Eye (tissue), 1 donor: ENCODE data around the gene PRR36.

Experiments used
- DNase-seq: peaks from one replicate; pipeline ENCODE4 v3.0.0-alpha.2; 2015

The PRR36 gene

DNA sequence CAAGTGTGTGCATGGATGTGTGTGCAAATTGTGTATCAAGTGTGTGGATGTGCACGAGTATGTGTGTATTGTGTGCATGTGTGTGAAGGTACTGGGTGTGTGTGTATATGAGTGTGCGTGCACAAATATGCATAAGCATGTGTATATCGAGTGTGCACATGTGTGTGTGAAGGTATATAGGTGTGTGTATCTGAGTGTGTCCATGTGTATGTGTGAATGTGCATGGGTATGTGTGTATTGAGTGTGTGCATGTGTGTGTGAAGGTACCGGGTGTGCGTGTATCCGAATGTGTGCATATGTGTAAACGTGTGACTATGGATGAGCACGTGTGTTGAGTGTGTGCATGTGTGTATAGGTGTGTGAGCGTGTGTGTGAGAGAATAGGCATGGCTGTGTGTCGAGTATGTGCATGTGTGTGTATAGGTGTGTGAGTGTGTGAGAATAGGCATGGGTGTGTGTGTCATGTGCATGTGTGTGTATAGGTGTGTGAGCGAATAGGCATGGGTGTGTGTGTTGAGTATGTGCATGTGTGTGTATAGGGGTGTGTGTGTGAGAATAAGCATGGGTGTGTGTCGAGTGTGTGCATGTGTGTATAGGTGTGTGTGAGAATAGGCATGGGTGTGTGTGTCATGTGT, 31.4 kb downstream of the PRR36 start:
- no peak for DNase-seq

DNA sequence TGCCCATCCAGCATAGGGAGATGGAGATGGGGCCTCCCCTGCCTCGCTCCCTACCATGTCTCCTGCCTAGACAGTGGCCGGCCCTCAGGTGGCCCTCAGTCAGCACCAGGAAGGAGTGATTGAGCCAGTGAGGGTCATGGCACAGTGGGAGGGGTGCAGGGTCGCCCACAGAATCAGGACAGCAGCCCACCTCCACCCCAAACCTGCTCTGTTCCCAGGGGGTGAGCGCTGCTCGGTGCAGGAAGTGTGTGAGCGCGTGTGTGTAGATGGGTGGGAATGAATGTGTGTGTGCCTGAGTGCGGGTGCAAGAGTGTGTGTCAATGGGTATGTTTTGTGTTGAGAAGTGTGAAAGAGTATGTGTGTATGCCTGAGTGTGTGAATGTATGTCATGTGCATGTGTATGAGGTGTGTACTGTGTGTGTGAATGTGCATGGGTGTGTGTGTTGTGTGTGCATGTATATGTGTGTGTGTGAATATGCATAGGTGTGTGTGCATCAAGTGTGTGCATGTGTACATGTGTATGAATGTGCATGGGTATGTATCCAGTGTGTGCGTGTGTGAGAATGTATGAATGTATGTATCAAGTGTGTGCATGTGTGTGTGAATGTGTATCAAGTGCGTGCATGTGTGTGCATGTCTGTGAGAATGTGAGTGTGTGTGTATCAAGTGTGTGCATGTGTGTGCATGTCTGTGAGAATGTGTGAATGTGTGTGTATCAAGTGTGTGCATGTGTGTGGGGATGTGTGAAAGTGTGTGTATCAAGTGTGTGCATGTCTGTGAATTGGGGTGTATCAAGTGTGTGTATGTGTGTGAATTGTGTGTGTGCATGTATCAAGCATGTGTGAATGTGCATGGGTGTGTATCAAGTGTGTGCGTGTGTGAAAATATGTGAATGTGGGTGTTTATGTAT, 32.2 kb downstream of the PRR36 start:
- DNase-seq = no peak

DNA sequence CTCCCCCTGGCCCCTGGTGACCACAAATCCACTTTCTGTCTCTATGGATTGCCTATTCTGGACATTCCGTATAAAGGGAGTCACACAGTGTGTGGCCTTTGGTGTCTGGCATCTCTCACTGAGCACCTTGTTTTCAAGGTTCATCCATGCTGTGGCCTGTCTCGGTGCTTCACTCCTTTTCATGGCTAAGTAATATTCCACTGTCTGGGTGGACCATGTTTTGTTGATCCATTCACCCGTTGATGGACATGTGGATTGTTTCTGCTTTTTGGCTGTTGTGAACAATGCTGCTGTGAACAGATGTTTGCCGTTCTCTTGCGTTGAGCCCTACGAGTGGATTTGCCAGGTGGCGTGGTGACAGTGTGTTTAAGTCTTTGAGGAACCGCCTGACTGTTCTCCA, 33.6 kb downstream of the PRR36 start:
- DNase-seq = no peak

DNA sequence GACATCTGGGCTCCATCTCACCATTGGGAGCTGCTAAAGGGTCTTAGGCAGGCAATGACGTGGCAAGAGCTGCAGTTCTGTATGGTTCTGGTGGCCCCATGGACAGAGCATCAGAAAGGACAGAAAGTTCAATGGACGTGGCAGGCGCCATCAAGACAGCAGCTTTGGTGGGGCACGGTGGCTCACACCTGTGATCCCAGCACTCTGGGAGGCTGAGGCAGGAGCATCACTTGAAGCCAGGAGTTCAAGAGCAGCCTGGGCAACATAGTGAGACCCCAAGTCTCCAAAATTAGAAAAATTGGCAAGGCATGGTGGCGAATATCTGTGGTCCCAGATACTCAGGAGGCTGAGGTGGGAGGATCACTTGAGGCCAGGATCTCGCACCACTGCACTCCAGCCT, 34.7 kb downstream of the PRR36 start:
- no peak for DNase-seq

DNA sequence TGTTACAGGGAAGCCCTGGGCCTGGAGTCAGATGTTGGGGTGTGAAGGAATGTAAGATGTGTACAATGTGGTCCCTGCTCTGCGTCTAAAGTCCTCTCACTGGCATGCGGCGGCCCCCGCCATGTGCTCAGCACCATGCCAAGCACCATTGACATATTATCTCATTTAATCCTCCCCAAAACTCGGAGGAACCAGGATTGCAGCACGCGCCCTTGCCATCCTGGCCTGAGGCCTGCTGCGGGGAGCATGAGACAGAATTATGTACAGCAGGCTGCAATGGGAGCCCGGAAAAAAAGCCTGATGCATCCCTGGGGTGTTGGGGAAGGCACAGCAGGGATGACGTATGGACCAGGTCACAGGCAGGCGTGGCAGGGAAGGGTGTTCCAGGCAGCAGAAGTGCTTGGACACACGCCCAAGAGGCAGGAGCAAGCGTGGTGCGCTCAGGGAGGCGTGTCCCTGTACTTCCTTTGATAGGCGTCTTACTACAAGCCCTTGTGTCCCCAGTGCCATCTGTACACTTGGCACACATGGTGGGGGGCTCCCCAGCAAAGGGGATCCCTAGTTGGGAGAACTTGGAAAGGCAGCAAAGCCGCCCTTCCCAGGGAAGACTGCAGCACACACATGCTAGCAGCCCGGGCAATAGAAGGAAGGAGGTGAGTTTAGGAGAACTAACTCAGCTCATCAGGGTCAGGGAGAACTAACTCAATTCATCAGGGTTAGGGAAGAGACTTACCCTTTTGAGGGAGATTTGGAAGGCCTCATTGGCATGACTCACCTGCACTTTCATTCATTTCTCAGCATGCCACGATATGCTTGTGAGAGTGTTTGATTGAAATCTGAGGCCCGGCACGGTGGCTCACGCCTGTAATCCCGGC, 40.7 kb downstream of the PRR36 start:
- no peak for DNase-seq

DNA sequence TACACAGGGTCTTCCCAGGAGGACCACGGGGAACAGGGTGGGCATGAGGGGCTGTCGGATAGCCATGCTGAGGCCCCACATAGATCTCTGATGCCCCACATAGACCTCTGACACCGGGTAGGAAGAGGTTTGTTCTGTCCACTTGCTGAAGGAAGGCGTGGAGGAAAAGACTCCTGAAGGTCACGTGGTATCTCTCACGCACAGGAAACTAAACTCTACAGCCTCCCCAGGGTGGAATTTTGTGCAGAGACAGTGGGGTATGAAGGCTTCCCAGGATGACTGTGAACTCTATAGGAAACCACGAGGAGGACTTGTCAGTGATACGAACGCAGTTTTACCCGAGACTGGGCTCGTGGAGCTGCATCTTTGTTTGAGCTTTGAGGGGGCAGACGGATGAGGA, 41.4 kb downstream of the PRR36 start:
- no peak for DNase-seq

DNA sequence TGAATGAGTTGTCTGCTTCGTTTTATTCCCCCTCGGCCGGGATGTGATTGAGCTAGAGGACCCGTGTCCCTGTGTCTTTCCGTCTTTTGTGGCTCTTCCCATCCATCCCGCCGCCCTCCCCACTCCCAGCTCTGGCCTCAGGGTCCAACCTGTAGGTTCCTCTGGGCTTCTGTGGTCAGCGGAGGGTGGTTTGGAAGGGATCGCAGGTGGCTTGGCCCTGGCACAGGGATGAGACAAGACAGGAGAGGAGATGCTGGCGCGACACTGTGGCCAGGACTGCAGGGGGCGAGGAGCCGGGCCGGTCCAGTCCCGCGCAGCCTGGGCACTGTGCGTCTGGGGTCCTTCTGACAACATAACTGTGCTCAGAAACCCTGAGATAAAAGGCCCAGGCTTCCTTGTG, 42.2 kb downstream of the PRR36 start:
- no peak for DNase-seq

DNA sequence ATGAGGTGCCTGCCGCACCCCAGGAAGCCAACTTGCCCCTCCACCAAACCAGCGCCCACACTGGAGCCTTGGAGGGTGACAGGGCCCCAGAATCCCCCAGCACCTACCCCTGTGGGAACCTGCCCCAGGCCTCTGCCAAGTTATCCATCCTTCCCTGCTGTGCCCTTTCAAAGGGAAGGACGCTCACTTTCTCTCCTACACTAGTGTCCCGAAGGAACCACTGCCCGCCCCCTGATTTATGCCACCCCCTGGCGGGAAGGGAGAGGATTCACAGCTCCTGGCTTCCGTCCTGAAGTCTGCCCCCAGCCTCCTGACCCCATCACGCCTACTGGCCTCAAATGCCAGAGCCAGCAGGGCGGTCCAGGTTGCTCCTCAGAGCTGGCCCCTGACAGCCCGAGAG, 42.7 kb downstream of the PRR36 start:
- DNase-seq = peak; percentile 17

DNA sequence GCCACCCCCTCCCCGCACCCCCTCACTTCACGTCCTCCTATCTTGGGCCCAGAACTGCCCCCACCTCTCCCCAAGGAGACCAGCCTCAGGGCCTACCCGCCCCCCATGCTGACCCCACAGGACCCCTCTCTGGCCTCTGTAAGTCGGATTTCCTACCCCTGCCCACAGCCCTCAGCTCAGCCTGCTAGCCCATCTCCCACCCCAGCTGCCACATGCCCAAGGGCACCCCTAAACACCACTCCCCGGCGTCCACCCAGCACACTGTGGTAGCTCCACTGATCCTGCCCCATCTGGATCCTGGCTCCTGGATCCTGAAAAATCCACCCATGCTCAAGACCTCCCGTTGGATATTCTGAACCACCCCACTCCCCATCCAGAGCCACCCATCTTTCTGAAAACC, 43.4 kb downstream of the PRR36 start:
- no peak for DNase-seq

DNA sequence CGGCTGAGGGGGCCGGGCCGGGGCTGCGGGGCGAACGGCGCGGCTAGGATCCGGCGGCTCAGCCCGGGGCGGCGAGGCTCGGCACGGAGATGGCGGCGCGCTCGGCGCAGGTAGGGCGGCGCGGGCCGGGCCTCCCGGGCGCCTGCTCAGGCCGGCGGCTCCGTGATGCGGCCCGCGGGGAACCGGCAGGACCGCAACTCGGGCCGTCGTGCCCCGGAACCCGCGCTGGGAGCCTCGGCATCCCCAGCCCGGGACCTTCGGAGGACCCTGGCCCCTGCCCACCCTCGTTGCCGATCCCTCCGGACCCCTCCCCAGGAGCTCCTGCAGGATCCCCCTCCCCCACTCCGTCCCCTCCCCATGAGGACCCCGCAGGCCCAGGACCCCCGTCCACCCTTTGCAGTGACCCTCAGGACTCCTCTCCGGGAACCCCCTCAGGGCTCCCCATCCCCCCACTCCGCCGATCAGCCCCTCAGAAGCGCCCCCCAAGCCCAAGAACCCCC, 43.9 kb downstream of the PRR36 start:
- DNase-seq = no peak

DNA sequence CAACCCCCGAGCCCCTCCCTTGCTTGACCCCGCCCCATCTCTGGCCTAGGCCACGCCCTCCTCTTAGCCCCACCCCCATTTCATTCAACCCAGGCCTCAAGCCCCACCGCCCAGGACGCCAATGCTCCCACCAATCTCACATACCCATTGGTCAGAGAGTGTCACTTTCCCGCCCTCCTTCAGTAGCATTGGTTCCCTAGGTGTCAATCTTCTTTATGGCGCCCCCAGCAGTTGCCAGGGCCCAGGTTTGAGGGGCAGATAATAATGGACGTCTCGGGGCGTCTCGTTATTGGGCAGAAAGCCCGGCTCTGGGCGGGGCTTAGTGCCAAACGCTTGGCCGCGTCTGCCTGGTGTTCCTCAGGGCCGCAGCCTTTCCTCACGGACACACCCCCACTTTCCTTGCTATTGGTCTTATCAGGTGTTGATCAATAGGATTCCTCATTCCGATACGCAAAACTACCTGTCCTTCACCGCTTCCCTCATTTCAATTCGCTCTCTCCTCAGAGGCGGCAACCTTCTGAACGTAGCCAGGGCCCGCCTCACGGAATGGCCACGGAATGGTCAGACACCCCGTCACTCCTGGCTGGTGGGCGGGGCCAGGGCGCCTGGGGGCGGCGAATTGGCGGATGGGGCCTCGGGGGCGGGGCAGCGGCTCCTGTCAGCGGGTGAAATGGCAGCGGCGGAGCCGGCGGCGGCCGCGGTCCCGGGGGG, 44.5 kb downstream of the PRR36 start, which contains the start of gene EVI5L:
Gene EVI5L, plus strand, starts transcription at position 658 of the 711 bp plus-strand sequence. CDS start 16,325 bp downstream, outside the sequence.
- DNase-seq = peak; percentile 100

DNA sequence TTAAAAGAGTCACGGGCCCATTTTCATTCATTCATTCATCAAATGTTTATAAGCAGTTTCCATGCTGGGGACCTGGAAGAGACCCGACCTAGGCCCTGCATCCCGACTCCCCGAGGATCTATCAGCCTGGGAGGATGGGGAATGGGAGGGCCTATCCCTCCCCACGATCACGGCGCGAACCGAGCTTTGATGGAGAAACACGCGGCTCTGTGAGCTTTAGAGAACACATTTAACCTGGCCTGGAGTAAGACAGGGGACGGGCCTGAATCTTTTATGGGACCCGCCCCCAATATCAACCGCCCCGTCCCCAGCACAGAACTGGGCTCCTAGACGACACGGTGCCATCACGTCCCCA, 45.0 kb downstream of the PRR36 start:
- no peak for DNase-seq

DNA sequence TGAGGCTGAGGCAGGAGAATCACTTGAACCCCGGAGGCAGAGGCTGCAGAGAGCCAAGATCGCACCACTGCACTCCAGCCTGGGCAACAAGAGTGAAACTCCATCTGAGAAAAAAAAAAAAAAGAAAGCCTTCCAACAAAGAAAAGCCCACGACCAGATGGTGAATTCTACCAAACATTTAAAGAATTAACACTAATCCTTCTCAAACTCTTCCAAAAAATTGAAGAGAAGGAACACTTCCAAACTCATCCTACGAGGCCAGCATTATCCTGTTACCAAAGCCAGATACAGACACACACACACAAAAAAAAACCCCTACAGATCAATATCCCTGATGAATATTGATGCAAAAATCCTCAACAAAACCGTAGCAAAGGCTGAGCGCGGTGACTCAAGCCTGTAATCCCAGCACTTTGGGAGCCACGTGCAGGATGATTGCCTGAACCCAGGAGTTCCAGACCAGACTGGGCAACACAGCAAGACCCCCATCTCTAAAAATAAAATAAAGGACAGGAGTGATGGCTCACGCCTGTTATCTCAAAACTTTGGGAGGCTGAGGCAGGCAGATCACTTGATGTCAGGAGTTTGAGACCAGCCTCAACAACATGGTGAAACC, 50.4 kb downstream of the PRR36 start:
- DNase-seq = peak; percentile 22

DNA sequence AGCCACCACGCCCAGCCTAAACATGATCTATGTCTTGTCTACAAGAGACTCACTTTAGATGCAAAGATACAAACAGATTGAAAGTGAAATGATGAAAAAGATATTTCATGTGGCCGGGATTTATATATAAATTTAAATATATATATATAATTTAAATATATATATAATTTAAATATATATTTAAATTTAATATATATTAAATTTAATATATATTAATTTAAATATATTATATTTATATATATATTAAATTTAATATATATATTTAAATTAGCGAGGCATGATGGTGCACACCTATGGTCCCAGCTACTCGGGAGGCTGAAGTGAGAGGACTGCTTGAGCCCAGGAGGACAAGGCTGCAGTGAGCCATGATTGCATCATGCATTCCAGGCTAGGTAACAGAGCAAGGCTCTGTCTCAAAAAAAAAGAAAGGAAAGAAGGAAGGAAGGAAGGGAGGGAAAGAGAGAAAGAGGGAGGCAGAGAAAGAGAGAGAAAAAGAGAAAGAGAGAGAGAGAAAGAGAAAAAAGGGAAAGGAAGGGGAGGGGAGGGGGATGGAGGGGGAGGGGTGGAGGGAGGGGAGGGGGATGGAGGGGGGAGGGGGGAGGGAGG, 51.2 kb downstream of the PRR36 start:
- no peak for DNase-seq

DNA sequence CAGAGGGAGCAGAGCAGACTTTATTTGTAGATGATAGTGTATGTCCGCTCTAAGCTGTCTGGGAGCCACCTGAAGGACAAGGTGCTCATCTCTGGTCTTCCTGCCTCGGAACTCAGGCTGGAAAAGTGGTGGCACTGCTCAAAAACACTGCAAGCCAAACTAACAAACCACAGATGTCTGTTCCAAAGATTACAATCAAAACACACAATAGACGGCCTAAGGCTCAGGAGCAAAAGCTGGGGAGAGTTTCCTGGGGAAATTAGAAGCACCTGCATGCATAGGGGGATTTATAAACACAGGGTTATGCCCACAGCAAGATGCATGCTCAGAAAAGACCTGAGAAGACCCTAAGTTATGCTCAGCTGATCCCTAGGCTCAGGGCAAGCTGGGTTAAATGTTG, 53.6 kb downstream of the PRR36 start:
- no peak for DNase-seq

DNA sequence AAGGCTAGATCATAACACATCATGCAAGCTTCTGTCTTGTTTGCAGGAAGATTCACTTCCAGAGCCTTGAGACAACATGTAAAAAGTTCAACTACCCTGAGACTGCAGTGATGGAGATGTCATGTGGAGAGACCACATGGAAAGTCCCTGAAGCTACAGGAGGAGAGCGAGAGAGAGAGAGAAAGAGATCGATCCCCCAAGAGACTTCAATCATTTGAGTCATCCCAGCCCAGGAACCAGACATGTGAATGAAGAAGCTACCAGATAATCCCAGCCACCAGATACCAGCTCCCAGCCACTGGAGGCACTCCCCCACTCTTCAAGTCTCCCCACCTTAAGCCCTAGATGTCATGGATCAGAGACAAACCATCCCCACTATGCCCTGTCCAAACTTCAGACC, 54.9 kb downstream of the PRR36 start:
- no peak for DNase-seq

DNA sequence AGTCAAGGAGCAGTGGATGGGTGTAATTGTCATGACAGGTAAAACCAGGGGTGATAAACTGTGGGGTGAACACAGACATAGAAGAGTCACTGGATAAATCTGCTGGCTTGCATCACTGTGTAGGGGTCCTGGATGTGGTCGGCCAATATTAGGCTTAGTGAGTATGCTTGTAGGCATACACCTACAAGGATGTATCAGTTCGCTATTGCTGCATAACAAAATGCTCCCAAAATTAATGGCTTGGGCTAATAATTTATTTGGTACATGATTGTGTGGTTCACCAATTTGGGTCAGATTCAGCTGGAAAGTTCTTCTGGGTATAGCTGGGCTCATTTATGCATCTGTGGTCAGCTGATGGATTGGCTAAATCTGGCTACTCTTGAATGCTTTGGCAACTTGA, 55.4 kb downstream of the PRR36 start:
- no peak for DNase-seq
